ENCODE results near the gene MAPK7. TPM values are rescaled to one million over a fixed set of nuclear protein-coding genes. Genes with fewer than 3 reads are reported as not detected.

Gene MAPK7
- polyA plus RNA-seq, 1 of the 3 experiments (the other 2 are of a cell fraction), result 19.1 TPM

GRCh38 chr17:19329136-19329535, 49.2 kb upstream of the MAPK7 start:
- Histone ChIP-seq H4K20me1 (ENCODE audit: insufficient read depth) (no peaks in the 10 kb centered on the region), H3K9me2 (no peaks in the 10 kb centered on the region), H3K4me2 (no peak overlapping the region), H3K4me3 (ENCODE audit: low read depth in 2 of 2, low read length in 1 of 2) (no peak overlapping the region), H3K9me3 (peaks cover 7% of the 10 kb centered on the region; the same call in 1 of the 2 replicates), H3K4me1 (ENCODE audit: control insufficient read depth in 1 of 2, insufficient read depth in 2 of 2, low read depth in 1 of 2, low read length in 1 of 2) (peaks cover 5 to 9% of the 10 kb centered on the region in 2 experiments; a peak in 2 of 4 replicates), H3K36me3 (replicated peaks in 1 of 2; ENCODE audit: control insufficient read depth in 1 of 2, insufficient read depth in 2 of 2, low read length in 1 of 2) (peaks cover 10 to 19% of the 10 kb centered on the region in 2 experiments), H3F3A (replicated peaks; ENCODE audit: insufficient read depth) (peaks cover 14% of the 10 kb centered on the region), H3K27me3 (ENCODE audit: insufficient read depth) (no peaks in the 10 kb centered on the region), H3K9ac (no peak overlapping the region), H2AFZ (ENCODE audit: low read depth) (no peak overlapping the region), H3K27ac (ENCODE audit: low read depth in 2 of 2, low read length in 1 of 2) (no peak overlapping the region), H3K79me2 (ENCODE audit: insufficient read depth) (no peaks in the 10 kb centered on the region)
- TF ChIP-seq SIN3A (IDR thresholded peaks at IDR 0.05; ENCODE audit: borderline replicate concordance, low read depth, low read length) (no peak), RXRA (IDR thresholded peaks at IDR 0.05; ENCODE audit: borderline replicate concordance, low read depth) (no peak), USF1 (IDR thresholded peaks at IDR 0.05; ENCODE audit: borderline replicate concordance, low read depth) (no peak), SMC3 (IDR thresholded peaks at IDR 0.05; ENCODE audit: low read depth, low read length) (no peak), FOXJ3 (CRISPR knock-in tag; IDR thresholded peaks at IDR 0.05) (no peak), MEF2A (IDR thresholded peaks at IDR 0.05; ENCODE audit: borderline replicate concordance, low read depth) (no peak), TAF1 (IDR thresholded peaks at IDR 0.05; ENCODE audit: borderline replicate concordance, low read depth, low read length) (no peak)
- ChIA-PET CTCF (interaction anchor here (0.6 kb wide), 1 partner anchor 1483 kb away, joined by 3 read pairs; no protein-coding TSS in a partner anchor), POLR2A (no interaction called here)
- 94% methylated on average over 2 of the region's 2 CpGs for WGBS (ENCODE audit: low lambda C conversion rate)
- no peak for DNase-seq

- Histone ChIP-seq H3K27ac (ENCODE audit: low read depth in 2 of 2, low read length in 1 of 2) (no peak overlapping the region), H3K27me3 (ENCODE audit: insufficient read depth) (no peaks in the 10 kb centered on the region), H3K9me3 (peaks cover 7% of the 10 kb centered on the region; the same call in 1 of the 2 replicates), H4K20me1 (ENCODE audit: insufficient read depth) (no peaks in the 10 kb centered on the region), H3K4me3 (ENCODE audit: low read depth in 2 of 2, low read length in 1 of 2) (no peak overlapping the region), H2AFZ (ENCODE audit: low read depth) (no peak overlapping the region), H3K9me2 (no peaks in the 10 kb centered on the region), H3K4me1 (ENCODE audit: control insufficient read depth in 1 of 2, insufficient read depth in 2 of 2, low read depth in 1 of 2, low read length in 1 of 2) (peaks cover 5 to 9% of the 10 kb centered on the region in 2 experiments; a peak in 2 of 4 replicates), H3K36me3 (replicated peaks in 1 of 2; ENCODE audit: control insufficient read depth in 1 of 2, insufficient read depth in 2 of 2, low read length in 1 of 2) (peaks cover 10 to 16% of the 10 kb centered on the region in 2 experiments), H3K9ac (no peak overlapping the region), H3K79me2 (ENCODE audit: insufficient read depth) (no peaks in the 10 kb centered on the region), H3F3A (replicated peaks; ENCODE audit: insufficient read depth) (peaks cover 14% of the 10 kb centered on the region), H3K4me2 (no peak overlapping the region)
- 100% methylated on average over 2 of the region's 2 CpGs for WGBS (ENCODE audit: low lambda C conversion rate)
- no peak for DNase-seq
- ChIA-PET POLR2A (no interaction called here), CTCF (no interaction called here)
- TF ChIP-seq YY1 (IDR thresholded peaks at IDR 0.05; ENCODE audit: low read depth), result no peak
- no peak for TF ChIP-seq RFX5 (IDR thresholded peaks at IDR 0.05; ENCODE audit: low read length)
- no peak for TF ChIP-seq PBX3 (IDR thresholded peaks at IDR 0.05)
- no peak for TF ChIP-seq FOSL2 (IDR thresholded peaks at IDR 0.05; ENCODE audit: borderline replicate concordance, low read depth)
- no peak for TF ChIP-seq NRF1 (IDR thresholded peaks at IDR 0.05; ENCODE audit: low read depth, low read length)
- no peak for TF ChIP-seq TAF1 (IDR thresholded peaks at IDR 0.05; ENCODE audit: borderline replicate concordance, low read depth, low read length)
- no peak for TF ChIP-seq ZBTB33 (IDR thresholded peaks at IDR 0.05; ENCODE audit: borderline replicate concordance, low read depth)
- no peak for TF ChIP-seq FOXM1 (IDR thresholded peaks at IDR 0.05; ENCODE audit: low read depth)
- TF ChIP-seq IRF3 (IDR thresholded peaks at IDR 0.05; ENCODE audit: low read depth, low read length), result no peak
- TF ChIP-seq RCOR1 (IDR thresholded peaks at IDR 0.05; ENCODE audit: low read length), result no peak
- no peak for TF ChIP-seq GATA2 (CRISPR knock-in tag; IDR thresholded peaks at IDR 0.05)
Measured at GRCh38 chr17:19329839-19330238, 48.5 kb upstream of the MAPK7 start.

Data from SK-N-SH (cell line).